Thoracic aorta (tissue), 2 donors: Measurements from ENCODE around the gene OR11L1. TPM values are rescaled to one million over a fixed set of nuclear protein-coding genes. Genes with fewer than 3 reads are reported as not detected.

Experiments used
- ATAC-seq: fragments of 150-250 bp; one replicate; pipeline ENCODE4 v1.8.0; 2017; ENCODE audit warnings: low read depth; ENCODE audit not compliant: insufficient number of reproducible peaks, low FRiP score
- DNase-seq: peaks from one replicate; pipeline ENCODE4 v3.0.0-alpha.2; 2020; ENCODE audit warnings: low spot score
- H3K27ac ChIP-seq, 2 donors: fragments of 200-600 bp; sonication (generic); 1 replicate in 1 of 2; 2 replicates in 1 of 2; pipeline ENCODE4 v1.5.1; 2016; ENCODE audit warnings: mild to moderate bottlenecking in 2 of 2, moderate library complexity in 2 of 2
- H3K27me3 ChIP-seq: fragments of 200-600 bp; sonication (generic); replicated peaks from 2 replicates; pipeline ENCODE4 v1.6.0; 2016; ENCODE audit warnings: mild to moderate bottlenecking; ENCODE audit not compliant: insufficient read depth
- H3K36me3 ChIP-seq: fragments of 200-600 bp; sonication (generic); one replicate; pipeline ENCODE4 v1.5.1; 2016
- H3K4me1 ChIP-seq, 2 donors: fragments of 200-600 bp; sonication (generic); 1 replicate in 1 of 2; 2 replicates in 1 of 2; pipeline versions ENCODE4 v1.5.1 to v1.6.0; 2016; ENCODE audit warnings: low read depth in 2 of 2, mild to moderate bottlenecking in 1 of 2; ENCODE audit not compliant: control insufficient read depth in 1 of 2
- H3K4me3 ChIP-seq: fragments of 200-600 bp; sonication (generic); 2 replicates; pipeline ENCODE4 v1.5.1; 2016; ENCODE audit warnings: mild to moderate bottlenecking
- H3K9me3 ChIP-seq: fragments of 200-600 bp; sonication (generic); 2 replicates; pipeline ENCODE4 v1.5.1; 2016
- CTCF ChIP-seq: fragments of 200-600 bp; sonication (generic); IDR thresholded peaks from one replicate; pipeline ENCODE4 v1.5.1; 2019; ENCODE audit warnings: antibody characterized with exemption
- total RNA-seq, 2 donors: library from RNA; depleted of rRNA; stranded (reverse); fragments of >200 nt; gene quantifications; one replicate each; pipeline versions ENCODE4 v1.1.0 to v1.2.3, GENCODE V29; 2016

OR11L1 gene
- total RNA-seq, 2 donors from 2014 or later = not detected

- H3K27me3 ChIP-seq = no peaks in the 10 kb centered on the region
- no peak overlapping the region for H3K27ac ChIP-seq
- no peak for ATAC-seq
- no peaks in the 10 kb centered on the region for H3K36me3 ChIP-seq
- TF ChIP-seq CTCF = no peak
- no peak overlapping the region for H3K4me3 ChIP-seq
- no peak for DNase-seq
- H3K4me1 ChIP-seq = no peaks in the 10 kb centered on the region
- H3K9me3 ChIP-seq = no peaks in the 10 kb centered on the region
Measured at GRCh38 chr1:247822060-247822459, 19.6 kb downstream of the OR11L1 start.

GRCh38 chr1:247812637-247813036 is 29.1 kb downstream of the OR11L1 start:
- no peak for TF ChIP-seq CTCF
- no peak for ATAC-seq

GRCh38 chr1:247797518-247797917 is 44.2 kb downstream of the OR11L1 start:
- no peaks in the 10 kb centered on the region for H3K9me3 ChIP-seq
- no peak for ATAC-seq
- no peaks in the 10 kb centered on the region for H3K27me3 ChIP-seq
- no peak overlapping the region for H3K4me3 ChIP-seq
- no peaks in the 10 kb centered on the region for H3K4me1 ChIP-seq
- DNase-seq = no peak
- no peak overlapping the region for H3K27ac ChIP-seq
- TF ChIP-seq CTCF = no peak
- H3K36me3 ChIP-seq = no peaks in the 10 kb centered on the region

More at GRCh38 chr1:247812637-247813036, 29.1 kb downstream of the OR11L1 start:
- Histone ChIP-seq H3K4me3 (no peak overlapping the region), H3K27ac (no peak overlapping the region), H3K4me1 (no peaks in the 10 kb centered on the region), H3K27me3 (no peaks in the 10 kb centered on the region), H3K36me3 (no peaks in the 10 kb centered on the region), H3K9me3 (no peaks in the 10 kb centered on the region)
- DNase-seq = no peak

Other genes starting within 250 kb of the OR11L1 start
- not detected for gene OR2G3, start 236.3 kb downstream of the OR11L1 start, total RNA-seq
- not detected for gene OR13G1, start 162.2 kb downstream of the OR11L1 start, total RNA-seq
- not detected for gene OR6F1, start 125.2 kb downstream of the OR11L1 start, total RNA-seq
- not detected for gene OR14K1, start 103.3 kb downstream of the OR11L1 start, total RNA-seq
- not detected for gene OR14A2, start 93.8 kb downstream of the OR11L1 start, total RNA-seq
- gene OR1C1, start 81.3 kb downstream of the OR11L1 start, total RNA-seq = not detected
- not detected for gene OR14A16, start 17.8 kb downstream of the OR11L1 start, total RNA-seq
- gene TRIM58, start 15.3 kb upstream of the OR11L1 start, total RNA-seq = under 1 TPM; 0.14 to 0.99 TPM
- not detected for gene OR2W3, start 53.7 kb upstream of the OR11L1 start, total RNA-seq
- not detected for gene OR2T8, start 78.4 kb upstream of the OR11L1 start, total RNA-seq
- not detected for gene OR2AJ1, start 83.0 kb upstream of the OR11L1 start, total RNA-seq
- gene OR2L8, start 107.0 kb upstream of the OR11L1 start, total RNA-seq = not detected
- gene OR2AK2, start 123.3 kb upstream of the OR11L1 start, total RNA-seq = not detected
- gene OR2L5, start 171.8 kb upstream of the OR11L1 start, total RNA-seq = not detected
- not detected for gene OR2L2, start 188.2 kb upstream of the OR11L1 start, total RNA-seq
- gene OR2L3, start 204.9 kb upstream of the OR11L1 start, total RNA-seq = not detected